NCI-H69 (cell line): ENCODE measurements around the gene CCNQ.

Source experiments
- DNase-seq: peaks from one replicate; lab custom pipeline; 2025; lab: John Stamatoyannopoulos, UW

The CCNQ gene

DNA sequence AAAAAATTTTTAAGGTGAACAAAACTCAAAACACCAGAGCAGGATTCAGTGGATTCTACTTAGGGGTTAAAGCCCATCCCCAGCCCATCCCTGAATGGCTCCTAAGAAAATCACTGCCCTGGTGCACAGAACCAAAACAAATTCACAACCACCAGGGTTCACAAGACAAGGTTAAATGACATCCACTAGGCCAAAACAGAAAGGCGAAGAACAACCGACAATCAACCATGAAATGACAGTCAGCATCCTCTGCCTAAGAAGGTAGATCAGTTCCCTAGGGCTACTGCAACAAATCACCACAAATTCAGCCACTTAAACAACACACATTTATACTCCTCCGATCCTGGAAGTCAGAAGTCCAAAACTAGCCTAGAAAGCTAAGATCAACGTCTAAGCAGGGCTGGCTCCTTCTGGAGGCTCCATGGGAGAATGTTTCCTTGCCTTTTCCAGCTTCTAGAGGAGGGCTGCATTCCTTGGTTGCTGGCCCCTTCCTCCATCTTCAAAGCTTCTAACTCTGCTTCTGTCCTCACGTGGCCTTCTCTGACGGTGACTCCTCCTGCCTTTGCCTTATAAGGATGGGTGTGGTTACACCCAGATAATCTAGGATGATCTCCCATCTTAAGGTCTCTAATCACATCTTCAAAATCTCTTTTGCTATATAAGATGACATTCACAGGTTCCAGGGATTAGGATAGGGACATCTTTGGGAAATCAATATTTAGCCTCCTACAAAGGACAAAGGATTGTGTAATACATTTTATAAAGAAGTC is 1.8 kb downstream of the CCNQ start:
- no peak for DNase-seq

DNA sequence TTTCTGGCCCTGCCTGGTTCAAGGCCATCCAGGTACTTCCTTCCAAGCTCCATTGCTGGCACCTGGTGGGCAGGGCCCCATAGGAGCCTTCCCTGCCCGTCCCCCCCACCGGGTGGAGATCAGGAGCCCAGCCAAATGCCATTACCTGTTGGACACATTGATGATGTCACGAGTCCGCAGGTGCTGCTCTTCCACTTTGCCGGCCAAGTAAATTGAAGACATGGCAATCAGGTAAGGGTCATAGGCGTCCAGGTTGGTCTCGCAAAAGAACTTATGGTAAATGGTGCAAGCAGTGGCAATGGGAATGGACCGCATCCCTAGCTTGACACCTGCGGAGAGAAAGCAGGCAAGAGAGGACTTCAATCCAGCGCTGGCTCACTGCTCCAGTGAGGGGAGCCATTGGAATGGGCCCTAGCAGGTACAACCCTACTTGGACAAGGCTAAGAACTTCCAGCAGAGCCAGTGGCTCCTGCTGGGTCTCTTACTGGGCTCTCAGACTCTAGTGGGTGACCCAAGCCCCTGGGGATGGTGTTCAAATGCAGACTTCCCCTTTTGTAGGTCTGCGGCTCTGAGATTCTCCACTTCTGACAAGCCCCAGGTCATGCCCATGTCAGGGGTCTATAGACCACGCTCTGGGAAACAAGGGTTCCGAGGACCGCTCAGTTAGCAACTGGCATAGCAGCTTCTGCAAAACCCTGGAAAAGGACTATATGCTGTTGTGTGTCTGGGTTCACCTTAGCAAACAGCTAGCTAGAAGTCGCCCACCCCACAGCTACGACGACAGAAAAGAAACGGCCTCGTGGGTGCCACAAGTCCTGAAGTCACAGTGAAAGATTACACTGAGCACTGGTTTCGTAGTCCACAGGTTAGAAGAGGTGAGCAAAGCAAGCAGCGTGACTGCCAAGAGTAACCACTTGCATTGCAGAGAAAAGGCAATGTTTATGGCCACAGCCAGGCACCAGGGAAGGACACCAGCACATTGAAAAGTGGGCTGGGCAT is 2.8 kb downstream of the CCNQ start:
- no peak for DNase-seq

DNA sequence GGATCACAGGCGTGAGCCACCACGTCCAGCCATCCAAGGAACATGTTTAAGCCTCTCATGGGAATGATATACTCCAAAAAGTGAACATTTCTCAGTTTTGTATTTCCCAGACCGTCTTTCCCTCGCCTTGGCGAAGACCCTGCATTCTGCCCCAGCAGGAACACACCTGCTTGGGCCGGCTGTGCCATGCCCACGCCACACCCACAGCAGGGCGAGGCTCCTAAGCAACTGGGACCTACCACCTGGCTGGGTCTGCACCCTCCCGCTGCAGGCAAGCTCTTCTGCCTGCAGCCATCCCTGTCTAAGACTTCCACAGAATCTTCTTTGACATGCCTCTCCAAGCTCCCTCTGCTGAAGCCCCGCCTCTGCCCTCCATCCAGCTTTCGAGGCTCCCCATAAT is 3.6 kb downstream of the CCNQ start:
- DNase-seq = no peak

DNA sequence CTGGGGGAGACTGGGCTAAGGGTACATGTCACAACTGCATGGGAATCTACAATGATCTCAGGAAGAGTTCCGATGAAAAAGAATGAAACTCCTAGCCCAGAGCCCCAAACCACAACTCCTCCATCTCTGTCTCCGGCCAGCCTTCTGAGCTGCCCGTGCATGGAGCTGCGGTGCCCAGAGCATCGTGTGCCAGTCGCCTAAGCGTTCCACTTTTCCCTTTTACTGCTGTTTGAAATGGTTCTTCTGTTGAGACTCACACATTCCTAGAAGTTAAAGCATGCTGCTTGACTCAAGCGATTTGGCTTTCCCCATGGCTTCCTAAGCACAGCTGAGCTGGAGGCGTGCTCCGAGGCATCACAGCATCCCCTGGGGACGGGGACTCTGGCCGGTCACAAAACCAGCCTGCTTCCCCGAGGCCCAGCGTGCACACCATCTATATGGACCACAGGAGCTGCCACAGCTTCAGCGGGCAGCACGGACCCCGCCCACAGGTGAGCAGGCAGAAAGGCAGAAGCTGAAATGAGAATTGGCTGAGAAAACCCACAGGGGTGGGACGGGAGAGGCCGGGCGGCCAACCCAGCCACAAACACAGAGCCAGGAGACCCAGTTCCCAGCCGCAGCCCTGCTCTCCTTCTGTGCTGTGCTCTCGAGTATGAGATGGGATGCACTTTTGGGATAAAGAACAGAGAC is 5.0 kb downstream of the CCNQ start:
- DNase-seq = no peak

DNA sequence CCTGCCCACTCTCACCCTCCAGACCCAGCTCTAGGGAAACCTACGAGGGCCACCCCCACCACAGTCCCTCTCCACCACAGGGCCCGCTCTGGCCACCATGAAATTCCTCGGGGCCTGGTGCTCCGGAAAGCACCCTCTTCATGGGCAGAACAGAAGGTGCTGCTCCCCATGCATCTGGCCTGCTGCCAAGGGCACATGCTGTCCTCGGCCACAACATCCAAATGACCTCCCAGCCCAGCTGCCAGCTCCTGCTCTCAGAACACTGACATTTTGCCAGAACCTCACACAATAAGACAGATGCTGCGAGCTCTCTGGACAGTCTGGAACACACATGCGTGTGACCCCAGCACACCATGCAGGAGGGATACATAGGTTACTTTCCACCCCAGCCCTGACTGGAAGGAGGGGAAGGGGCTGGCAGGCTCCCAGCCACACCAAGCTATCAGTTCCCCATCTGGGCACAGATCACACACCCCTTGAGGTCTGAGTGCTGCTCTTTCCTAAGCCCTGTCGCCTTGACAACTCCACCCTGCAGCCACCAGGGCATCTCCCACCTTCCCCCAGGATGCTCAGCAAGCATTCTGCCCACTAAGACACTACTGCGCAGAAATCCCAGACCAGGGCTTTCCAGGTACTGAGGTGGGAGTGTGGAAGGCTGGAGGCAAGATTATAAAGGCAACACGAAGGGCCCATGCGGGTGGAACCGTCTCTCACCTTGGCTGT is 5.8 kb downstream of the CCNQ start:
- peak; percentile 48 for DNase-seq

DNA sequence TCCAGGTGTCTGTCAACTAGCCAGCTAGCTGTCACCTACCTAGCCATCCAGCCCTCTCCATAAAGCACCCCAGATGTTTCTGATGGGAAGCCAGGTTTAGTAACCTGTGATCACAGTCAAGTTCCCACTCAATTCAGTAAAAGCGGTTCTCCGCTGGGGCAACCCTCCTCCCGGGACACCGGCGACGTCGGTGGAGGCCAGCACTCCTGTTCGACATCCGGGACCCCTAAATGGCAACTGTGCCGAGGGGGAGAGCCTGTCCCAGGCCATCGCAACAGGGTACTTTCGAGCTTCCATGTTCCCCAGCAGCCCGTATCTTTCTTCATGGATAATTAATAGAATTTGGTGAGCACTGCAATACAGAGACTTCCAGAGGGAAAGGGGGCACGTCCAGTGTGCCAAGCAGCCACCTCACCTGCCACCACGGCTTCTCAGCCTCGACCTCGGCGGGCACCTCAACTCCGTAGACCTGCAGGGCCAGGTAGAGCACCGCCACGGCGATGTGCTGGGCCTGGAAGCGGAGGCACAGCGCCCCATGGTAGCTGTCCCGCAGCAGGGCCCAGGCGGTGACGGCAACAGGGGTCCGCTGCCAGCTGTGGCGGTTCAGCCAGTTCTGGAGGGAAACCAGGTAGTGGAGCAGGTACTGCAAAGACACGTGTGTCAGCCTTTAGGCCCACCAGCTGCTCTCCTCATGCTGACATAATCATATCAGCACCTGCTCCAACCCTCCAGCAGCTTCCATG is 6.7 kb downstream of the CCNQ start:
- DNase-seq = no peak

DNA sequence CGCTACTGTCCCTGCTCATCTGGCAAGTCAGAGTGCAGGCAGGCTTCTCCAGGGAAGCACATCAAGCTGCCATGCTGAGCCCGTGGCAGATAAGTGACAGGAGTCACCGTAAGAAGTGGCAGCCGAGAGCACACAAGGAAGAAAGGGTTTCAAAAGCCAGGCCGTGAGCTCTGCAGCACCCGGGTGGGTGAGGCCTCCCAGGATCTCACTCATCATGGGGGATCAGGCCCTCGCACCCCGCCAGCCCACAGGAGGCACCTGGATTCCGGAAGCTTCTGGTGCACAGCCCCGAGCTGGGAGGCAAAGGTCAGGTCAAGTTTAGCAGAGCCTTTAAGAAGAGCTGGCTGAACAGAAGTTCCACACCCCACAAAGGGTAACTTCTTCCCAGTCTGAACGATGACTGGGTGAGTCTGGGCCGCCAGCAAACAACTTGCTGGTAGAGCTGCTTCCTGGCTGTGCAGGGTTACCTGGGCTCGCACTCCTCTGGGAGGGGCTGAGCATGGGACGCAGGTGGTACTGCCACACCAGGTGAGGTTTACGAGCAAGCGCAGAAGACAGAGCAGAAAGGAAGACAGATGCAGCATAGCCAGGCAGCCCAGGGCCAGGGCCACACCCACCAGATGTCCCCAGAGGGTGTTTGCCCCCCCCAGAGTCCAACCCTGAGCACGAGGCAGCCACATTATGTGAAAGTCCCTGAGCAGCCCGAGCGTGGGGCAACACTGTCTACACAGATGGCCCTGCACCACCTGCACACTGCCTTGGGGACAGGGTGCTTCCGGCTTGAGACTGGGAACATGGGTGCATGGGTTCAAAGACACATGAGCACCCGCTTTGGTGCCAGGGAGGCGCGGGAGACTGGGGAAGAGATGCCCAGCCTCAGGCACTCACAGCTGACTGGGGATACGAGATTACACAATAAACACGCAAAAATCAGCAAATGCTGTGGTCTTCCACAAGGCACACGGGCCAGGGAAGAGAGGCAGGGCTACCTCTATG is 7.7 kb downstream of the CCNQ start:
- peak; percentile 25 for DNase-seq

DNA sequence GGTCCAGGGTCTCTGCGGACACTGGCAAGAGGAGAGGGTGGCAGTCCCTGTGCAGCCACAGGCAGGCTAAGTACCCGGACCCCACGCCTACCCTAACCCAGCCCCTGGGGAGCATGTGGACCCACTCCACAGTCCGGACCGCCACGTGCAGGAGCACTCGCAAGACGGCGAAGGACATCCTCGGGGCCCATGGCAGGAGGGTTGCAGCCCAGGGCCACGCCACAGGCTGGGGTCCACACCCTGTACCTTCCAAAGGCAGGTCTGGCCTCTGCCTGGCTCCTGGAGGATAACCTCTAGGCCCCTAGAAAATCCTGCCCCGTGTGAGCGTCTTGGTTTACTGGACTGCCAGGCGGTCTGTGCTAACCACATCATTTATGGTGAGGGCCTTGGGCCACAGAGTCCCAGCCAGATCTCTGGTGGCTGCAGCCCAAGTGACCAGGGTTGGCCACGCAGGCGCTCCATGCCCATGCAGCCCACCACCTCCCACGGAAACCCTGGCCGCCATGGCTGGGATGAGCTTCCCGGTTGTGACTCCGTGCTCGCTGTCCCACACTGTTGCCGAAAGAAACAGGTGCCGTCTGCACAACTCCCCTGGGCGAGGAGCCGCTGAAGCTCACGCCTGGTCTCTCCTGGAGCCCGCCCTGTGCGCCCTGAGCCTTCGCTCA is 10.0 kb downstream of the CCNQ start:
- no peak for DNase-seq

DNA sequence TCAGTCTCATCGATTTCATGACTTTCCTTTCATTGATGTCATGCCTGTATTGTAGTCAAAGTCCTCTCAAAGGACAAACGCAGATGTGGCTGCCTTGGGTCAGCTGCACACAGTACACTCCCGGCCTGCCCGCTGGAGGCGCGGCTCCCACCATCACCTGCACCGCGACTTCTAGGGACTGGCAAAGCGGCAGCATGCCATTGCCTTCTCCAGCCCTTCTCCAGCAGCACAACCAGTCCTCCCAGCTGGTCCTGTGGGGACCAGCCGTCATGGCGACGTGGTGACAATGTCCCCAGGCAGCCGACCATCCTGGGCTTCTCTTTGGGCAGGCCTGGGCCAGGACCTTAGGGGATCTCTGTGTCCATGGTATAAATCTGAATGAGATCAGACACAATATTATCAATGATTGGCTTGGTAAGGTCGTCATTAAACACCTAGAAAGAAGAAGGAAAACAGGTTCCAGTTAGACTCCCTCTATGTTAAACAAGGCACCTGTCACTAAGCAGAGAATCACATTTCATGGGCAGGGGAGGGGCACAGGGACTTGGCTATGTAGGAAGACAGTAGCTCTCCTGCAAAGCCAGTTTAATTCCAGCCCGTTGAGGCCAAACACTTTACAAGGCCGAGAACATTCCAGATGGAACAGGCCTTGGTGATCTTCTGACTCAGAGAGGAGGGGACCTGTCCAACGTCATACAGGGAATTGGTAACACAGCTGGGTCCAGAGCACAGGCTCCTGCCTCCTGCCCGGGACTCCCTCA is 10.7 kb downstream of the CCNQ start:
- no peak for DNase-seq

DNA sequence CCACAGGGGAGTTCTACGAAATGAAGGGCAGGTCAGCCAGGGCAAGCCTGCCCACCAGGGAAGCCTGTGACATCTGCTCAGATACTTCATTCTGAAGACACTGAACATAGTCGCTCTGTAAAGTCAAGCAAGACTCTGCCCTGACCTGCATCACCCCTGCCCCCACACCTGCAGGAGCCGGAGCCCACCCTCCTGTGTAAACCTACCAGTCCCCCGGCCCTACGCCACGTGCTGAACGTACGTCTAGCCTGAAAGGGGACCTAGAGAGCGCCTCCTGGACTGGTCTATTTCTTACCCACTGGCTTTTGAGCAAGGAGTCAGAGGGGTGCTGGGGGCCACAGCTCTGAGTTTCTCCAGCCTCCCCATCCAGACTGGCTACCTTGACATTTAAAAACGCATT is 11.6 kb downstream of the CCNQ start:
- no peak for DNase-seq

DNA sequence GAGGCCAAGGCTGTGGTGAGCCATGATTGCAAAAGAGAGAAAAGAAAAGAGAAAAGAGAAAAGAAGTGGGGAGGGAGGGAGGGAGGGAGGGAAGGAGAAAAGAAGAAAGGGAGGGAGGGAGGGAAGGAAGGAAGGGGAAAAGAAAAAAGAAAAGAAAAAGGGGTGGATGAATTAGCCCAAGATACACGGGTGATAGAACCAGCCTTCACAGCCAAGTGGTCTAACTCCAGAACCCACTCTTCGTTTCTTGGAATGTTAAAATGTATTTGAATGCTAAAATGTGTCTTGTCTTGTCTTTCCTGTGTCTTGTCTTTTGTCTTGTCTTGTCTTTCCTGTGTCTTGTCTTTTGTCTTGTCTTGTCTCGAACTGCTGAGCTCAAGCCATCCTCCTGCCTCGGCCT is 13.1 kb downstream of the CCNQ start:
- no peak for DNase-seq

DNA sequence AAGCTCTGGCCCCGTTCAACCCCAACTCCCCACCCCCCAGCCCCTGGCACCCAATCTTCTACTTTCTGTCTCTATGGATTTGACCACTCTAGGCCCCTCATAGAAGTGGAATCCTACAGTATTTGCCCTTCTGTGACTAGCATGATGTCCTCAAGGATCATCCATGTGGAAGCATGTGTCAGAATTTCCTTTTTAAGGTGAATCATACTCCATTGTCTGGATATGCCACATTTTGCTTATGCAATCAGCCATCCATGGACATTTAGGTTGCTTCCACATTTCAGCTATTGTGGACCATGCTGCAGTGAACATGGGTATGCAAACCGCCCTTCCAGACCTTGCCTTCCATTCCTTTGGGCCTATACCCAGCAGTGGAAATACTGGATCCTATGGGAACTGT is 15.5 kb downstream of the CCNQ start:
- no peak for DNase-seq

DNA sequence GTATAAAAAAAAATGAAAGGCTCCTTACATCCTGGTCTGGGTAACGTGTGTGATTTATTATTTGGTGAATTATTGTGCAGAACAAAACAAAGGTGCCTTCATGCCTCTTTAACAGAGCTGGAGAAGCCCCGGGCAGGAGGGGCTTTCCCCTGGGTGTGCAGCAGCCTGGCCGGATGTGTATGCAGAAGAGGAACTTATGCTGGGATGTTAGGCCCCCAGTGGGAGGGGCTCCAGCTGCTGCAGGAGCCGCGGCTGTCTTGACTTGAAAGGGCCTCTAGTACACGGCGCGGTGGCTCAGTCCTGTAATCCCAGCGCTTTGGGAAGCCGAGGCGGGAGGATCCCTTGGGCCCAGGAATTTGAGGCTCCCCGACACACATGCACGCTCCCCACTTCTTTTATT is 16.0 kb downstream of the CCNQ start:
- DNase-seq = peak; percentile 59

DNA sequence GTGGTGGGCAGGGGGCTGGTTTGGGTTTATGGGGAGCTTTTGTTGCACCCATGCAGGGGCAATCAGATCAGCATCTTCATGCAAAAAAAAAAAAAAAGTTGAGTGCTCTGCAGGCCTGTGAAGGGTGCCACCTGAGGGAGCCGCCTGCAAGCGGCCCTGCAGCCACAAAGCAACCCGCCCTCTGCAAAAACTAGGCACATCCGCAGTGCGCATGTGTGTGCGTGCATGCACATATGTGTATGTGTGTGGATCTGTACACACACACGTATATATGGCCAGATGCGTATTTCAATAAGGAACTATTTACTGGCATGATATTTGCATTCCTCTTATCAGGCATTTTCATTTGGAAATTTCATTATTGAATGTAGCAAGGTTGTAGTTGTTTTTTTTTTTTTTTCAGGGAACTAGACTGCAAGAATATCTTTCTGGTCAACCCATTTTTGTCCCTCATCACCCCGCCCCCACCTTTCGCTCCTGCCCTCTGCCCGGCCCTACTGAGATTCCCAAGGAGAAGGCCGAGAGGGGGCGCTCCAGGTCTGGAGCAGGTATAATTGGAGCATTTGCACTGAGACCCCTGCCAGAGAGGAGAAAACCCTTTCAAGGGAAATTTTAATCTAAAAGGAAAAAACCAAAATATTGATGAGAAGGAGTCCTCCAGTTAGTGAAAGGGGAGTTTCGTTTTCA is 18.1 kb downstream of the CCNQ start:
- DNase-seq = no peak

DNA sequence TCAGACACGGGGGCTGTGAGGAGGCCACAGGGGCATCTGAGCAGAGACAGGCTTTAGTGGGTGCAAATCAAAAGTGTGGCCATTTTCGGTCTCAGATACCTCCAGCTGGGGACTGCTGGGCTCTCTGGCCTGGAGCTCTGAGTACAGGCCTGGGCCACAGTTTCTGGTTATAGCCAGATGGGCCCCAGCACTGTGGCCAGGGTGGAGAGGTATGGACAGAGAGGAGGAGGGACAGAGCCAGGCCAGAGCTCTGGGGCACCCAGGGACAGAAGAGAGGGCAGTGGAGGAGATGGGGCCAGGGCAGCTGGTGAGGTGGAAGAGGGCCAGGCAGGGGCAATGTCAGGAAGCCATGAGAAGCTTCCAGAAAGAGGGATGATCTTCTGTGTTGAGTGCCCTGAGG is 20.1 kb downstream of the CCNQ start:
- DNase-seq = no peak

DNA sequence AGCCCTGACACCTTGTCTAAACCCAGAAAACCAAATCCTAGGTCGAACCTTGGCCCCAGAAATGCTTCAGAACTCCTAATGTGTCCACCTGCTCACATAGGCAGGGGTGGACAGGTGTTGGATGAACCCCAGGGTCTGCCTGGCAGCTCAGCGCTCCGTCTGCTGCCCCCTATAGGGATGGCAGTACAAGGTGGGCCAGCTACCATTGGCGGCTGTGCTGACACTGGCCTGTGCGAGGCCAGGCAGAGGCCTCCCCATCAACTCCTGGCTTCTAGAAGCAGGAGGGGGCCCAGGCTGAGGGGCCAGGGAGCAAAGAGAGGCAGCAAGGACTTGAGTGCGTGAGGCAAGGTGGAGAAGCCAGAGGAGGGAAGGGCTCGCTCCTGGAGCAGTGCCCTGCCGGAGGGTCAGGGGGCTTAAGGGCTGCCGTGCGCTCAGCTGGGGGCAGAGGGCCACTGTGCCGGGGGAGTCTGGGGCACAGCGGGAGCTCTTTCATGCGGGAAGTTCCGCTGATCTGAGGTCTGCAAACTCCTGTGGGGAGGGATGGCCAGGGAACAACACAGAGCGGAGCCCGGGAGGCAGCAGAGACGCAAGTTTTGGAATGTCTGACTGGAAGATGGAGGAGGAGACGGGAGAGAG is 20.6 kb downstream of the CCNQ start:
- DNase-seq = peak; percentile 10

DNA sequence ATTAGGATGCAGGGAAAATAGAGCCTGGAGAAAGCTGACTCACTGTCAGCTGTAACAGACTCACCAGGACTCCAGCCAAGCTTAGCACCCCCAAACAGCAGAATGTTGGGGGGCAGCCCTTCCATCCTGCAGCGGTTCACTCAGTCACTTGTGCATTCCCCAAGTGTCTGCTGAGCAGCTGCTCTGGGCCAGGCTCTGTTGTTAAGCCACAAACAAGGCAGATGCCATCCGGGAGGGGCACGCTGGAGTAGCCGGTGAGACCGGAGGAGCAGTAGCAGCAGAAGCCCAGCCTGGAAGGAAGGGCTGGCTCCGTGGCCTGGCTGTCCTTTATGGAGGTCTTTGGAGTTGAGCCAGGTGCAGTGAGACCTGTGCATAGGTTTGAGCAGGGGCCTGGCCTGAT is 22.0 kb downstream of the CCNQ start:
- no peak for DNase-seq
